Neural progenitor cell (in vitro differentiated cells): ENCODE results near the gene DACH1. TPM values are rescaled to one million over a fixed set of nuclear protein-coding genes. Genes with fewer than 3 reads are reported as not detected.

Experiments
- DNase-seq: peaks from one replicate; pipeline ENCODE4 v3.0.0-alpha.2; 2016; ENCODE audit warnings: low spot score
- H2AFZ ChIP-seq: fragments of 200-600 bp; sonication (generic); replicated peaks from 2 replicates; pipeline ENCODE4 v1.6.1; 2016; ENCODE audit warnings: antibody characterized with exemption
- H3F3A ChIP-seq: fragments of 200-600 bp; sonication (generic); 2 replicates; pipeline ENCODE4 v1.6.1; 2016; ENCODE audit warnings: antibody characterized with exemption, low read depth
- H3K27ac ChIP-seq: fragments of 200-600 bp; sonication (generic); 2 replicates; pipeline ENCODE4 v1.5.1; 2016; ENCODE audit warnings: mild to moderate bottlenecking
- H3K27me3 ChIP-seq: fragments of 200-600 bp; sonication (generic); 2 replicates; pipeline ENCODE4 v1.6.1; 2016; ENCODE audit warnings: mild to moderate bottlenecking, moderate library complexity
- H3K36me3 ChIP-seq: fragments of 200-600 bp; sonication (generic); 2 replicates; pipeline ENCODE4 v1.5.1; 2016
- H3K4me1 ChIP-seq: fragments of 200-600 bp; sonication (generic); 2 replicates; pipeline ENCODE4 v1.6.1; 2016; ENCODE audit warnings: mixed run types
- H3K4me2 ChIP-seq: fragments of 200-600 bp; sonication (generic); 2 replicates; pipeline ENCODE4 v1.6.1; 2016
- H3K4me3 ChIP-seq: fragments of 200-600 bp; sonication (generic); 2 replicates; pipeline ENCODE4 v1.5.1; 2016
- H3K79me2 ChIP-seq: fragments of 200-600 bp; sonication (generic); 2 replicates; pipeline ENCODE4 v1.6.1; 2016; ENCODE audit warnings: low read depth
- H3K9ac ChIP-seq: fragments of 200-600 bp; sonication (generic); 2 replicates; pipeline ENCODE4 v1.6.1; 2016
- H3K9me3 ChIP-seq: fragments of 200-600 bp; sonication (generic); 2 replicates; pipeline ENCODE4 v1.5.1; 2016; ENCODE audit warnings: low read depth
- H4K20me1 ChIP-seq: fragments of 200-600 bp; sonication (generic); 2 replicates; pipeline ENCODE4 v1.6.1; 2016; ENCODE audit warnings: low read depth
- H3K27ac Mint-ChIP-seq: 3 replicates; pipeline ENCODE4 v1.8.0; 2021; ENCODE audit warnings: mixed read lengths
- H3K27me3 Mint-ChIP-seq: 2 replicates; pipeline ENCODE4 v1.8.0; 2022; ENCODE audit warnings: low read depth, mild to moderate bottlenecking, inconsistent platforms, moderate library complexity, mixed read lengths; ENCODE audit not compliant: insufficient read depth
- H3K36me3 Mint-ChIP-seq: 3 replicates; pipeline ENCODE4 v1.8.0; 2021; ENCODE audit warnings: mixed read lengths
- H3K4me1 Mint-ChIP-seq: 3 replicates; pipeline ENCODE4 v1.8.0; 2021; ENCODE audit warnings: mixed read lengths
- H3K4me3 Mint-ChIP-seq: 3 replicates; pipeline ENCODE4 v1.8.0; 2021; ENCODE audit warnings: mild to moderate bottlenecking, moderate library complexity, mixed read lengths
- H3K9me3 Mint-ChIP-seq: 3 replicates; pipeline ENCODE4 v1.8.0; 2020; ENCODE audit warnings: mixed read lengths
- EZH2 ChIP-seq: fragments of 200-600 bp; sonication (generic); IDR thresholded peaks from 2 replicates; pipeline ENCODE4 v1.6.1; 2017; ENCODE audit warnings: antibody characterized with exemption, mild to moderate bottlenecking, moderate library complexity
- EZH2phosphoT487 ChIP-seq: fragments of 200-600 bp; sonication (generic); IDR thresholded peaks from 2 replicates; pipeline ENCODE4 v1.6.1; 2017; ENCODE audit warnings: antibody characterized with exemption
- total RNA-seq: library from RNA; depleted of rRNA; stranded (reverse); fragments of >200 nt; gene quantifications from 2 replicates; pipeline ENCODE4 v1.2.3, GENCODE V29; 2015; ENCODE audit warnings: low replicate concordance
- TF ChIP-seq, protein P1 (sequence below): fragments of 200-600 bp; sonication (generic); IDR thresholded peaks from 2 replicates; pipeline ENCODE4 v1.5.1; 2017; ENCODE audit warnings: antibody characterized with exemption, mild to moderate bottlenecking

Gene DACH1
- total RNA-seq, 1 donor from 2014 or later, result 27.6 TPM

DNA sequence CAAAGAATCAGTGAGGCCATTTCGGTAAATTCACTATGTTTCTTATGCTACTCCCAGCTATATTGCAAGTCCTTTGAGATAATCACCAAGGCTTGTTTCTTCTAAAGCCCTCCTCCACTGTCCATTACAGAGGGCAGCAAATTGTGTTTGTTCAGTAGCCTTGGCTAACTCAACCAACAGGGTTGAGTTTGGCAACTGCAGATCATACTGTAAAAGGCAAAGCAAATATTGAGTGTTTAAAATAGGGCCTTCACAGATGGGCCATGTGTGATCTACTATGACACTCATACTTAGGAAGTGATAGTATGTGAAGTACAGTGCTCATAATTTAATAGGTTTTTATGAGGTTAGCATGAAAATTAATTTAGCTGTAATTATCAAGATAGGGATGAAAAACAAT lies 171.3 kb downstream of the DACH1 start:
- no peaks in the 10 kb centered on the region for H3K36me3 ChIP-seq
- H2AFZ ChIP-seq, result no peak overlapping the region
- H4K20me1 ChIP-seq, result no peaks in the 10 kb centered on the region
- H3K4me1 ChIP-seq, result no peaks in the 10 kb centered on the region
- peaks cover 6% of the 10 kb centered on the region for H3K79me2 ChIP-seq
- no peak overlapping the region for H3K4me3 Mint-ChIP-seq
- no peak for DNase-seq
- no peaks in the 10 kb centered on the region for H3F3A ChIP-seq
- TF ChIP-seq EZH2phosphoT487 (no peak), EZH2 (no peak)
- TF ChIP-seq, protein P1, sequence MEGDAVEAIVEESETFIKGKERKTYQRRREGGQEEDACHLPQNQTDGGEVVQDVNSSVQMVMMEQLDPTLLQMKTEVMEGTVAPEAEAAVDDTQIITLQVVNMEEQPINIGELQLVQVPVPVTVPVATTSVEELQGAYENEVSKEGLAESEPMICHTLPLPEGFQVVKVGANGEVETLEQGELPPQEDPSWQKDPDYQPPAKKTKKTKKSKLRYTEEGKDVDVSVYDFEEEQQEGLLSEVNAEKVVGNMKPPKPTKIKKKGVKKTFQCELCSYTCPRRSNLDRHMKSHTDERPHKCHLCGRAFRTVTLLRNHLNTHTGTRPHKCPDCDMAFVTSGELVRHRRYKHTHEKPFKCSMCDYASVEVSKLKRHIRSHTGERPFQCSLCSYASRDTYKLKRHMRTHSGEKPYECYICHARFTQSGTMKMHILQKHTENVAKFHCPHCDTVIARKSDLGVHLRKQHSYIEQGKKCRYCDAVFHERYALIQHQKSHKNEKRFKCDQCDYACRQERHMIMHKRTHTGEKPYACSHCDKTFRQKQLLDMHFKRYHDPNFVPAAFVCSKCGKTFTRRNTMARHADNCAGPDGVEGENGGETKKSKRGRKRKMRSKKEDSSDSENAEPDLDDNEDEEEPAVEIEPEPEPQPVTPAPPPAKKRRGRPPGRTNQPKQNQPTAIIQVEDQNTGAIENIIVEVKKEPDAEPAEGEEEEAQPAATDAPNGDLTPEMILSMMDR, result no peak
- H3K27me3 Mint-ChIP-seq, result no peaks in the 10 kb centered on the region
- no peaks in the 10 kb centered on the region for H3K9me3 ChIP-seq
- H3K27ac Mint-ChIP-seq, result no peak overlapping the region
- no peaks in the 10 kb centered on the region for H3K9me3 Mint-ChIP-seq
- no peaks in the 10 kb centered on the region for H3K27me3 ChIP-seq
- H3K9ac ChIP-seq, result no peak overlapping the region
- no peak overlapping the region for H3K4me2 ChIP-seq
- H3K4me1 Mint-ChIP-seq, result peaks cover 2% of the 10 kb centered on the region
- peaks cover 11% of the 10 kb centered on the region for H3K36me3 Mint-ChIP-seq
- no peak overlapping the region for H3K4me3 ChIP-seq
- H3K27ac ChIP-seq, result no peak overlapping the region

DNA sequence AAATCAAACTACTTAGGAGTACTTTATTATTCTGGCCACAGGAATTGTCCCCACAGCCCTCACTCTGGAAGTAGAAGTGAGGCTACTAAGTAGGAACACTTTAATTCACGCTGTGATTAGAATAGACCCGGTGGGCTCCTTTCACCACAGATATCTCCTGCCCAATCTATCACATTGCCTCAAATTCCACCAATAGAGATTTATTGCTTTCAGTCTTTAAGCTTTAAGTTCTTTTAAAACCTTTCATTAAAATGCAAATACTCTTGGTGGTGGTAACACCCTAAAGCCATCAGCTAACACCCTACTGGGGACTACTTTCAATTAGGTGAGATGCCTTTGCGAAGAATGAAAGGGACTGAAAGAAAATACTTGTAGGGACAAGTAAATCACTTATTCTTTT lies 181.9 kb downstream of the DACH1 start:
- no peaks in the 10 kb centered on the region for H3K27me3 ChIP-seq
- Mint-ChIP-seq H3K4me3 (no peak overlapping the region), H3K36me3 (peaks cover 26% of the 10 kb centered on the region), H3K9me3 (peaks cover 10% of the 10 kb centered on the region), H3K27ac (no peak overlapping the region), H3K27me3 (no peaks in the 10 kb centered on the region), H3K4me1 (peaks cover 24% of the 10 kb centered on the region)
- H3K4me3 ChIP-seq, result peak overlapping the region; percentile 20
- peak overlapping the region; percentile 59 for H3K4me2 ChIP-seq
- H3F3A ChIP-seq, result peaks cover 41% of the 10 kb centered on the region
- TF ChIP-seq, protein P1, result no peak
- TF ChIP-seq EZH2 (no peak), EZH2phosphoT487 (no peak)
- H4K20me1 ChIP-seq, result no peaks in the 10 kb centered on the region
- H3K9me3 ChIP-seq, result no peaks in the 10 kb centered on the region
- H3K36me3 ChIP-seq, result peaks cover 10% of the 10 kb centered on the region
- peaks cover 55% of the 10 kb centered on the region for H3K4me1 ChIP-seq
- no peak overlapping the region for H3K9ac ChIP-seq
- DNase-seq, result peak; percentile 65
- H3K79me2 ChIP-seq, result peaks cover 19% of the 10 kb centered on the region
- peak overlapping the region; percentile 93 for H3K27ac ChIP-seq
- H2AFZ ChIP-seq, result no peak overlapping the region

DNA sequence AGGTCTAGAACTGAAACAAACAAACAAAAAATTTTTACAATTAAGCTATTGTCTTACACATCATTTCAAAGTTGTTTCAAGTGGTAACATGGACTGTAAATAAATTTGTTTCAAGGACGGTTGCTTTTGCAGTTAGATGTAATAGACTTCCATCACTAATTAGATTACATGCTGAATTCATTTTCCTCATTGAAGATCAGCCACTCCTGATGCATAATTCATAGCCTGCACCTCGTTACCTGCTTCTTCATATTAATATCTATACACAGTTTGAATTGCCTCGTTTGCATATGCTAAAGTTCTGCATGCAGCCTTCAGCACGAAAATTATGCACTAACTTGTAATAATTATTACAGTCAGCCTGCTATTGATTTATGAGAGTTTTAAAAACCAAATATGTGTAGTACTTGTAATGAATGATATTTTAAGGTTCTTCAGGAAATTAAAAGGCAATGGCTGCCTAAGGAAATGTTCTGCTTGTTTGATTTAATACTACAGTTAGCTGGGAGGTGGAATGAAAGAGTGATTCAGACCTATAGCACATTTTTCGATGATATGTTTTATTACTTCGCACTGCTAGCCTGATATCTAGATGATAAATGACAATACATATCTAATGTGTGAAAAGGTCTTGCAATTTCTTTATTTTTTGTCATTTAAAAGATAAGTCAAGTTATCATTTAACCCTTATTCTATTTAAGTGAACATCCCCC lies 184.9 kb downstream of the DACH1 start:
- H3K27me3 ChIP-seq, result no peaks in the 10 kb centered on the region
- TF ChIP-seq EZH2phosphoT487, result no peak
- no peak for TF ChIP-seq EZH2
- TF ChIP-seq, protein P1, result no peak

More for the DNA sequence above, 184.9 kb downstream of the DACH1 start:
- Mint-ChIP-seq H3K4me1 (peaks cover 27% of the 10 kb centered on the region), H3K27ac (no peak overlapping the region), H3K4me3 (no peak overlapping the region), H3K9me3 (peaks cover 10% of the 10 kb centered on the region), H3K36me3 (peaks cover 33% of the 10 kb centered on the region), H3K27me3 (no peaks in the 10 kb centered on the region)
- H3K36me3 ChIP-seq, result peaks cover 10% of the 10 kb centered on the region
- no peak for DNase-seq
- H3F3A ChIP-seq, result peaks cover 32% of the 10 kb centered on the region
- H3K9me3 ChIP-seq, result no peaks in the 10 kb centered on the region
- no peak overlapping the region for H2AFZ ChIP-seq
- H3K9ac ChIP-seq, result no peak overlapping the region
- H3K4me2 ChIP-seq, result no peak overlapping the region
- peaks cover 47% of the 10 kb centered on the region for H3K4me1 ChIP-seq
- no peaks in the 10 kb centered on the region for H4K20me1 ChIP-seq
- H3K27ac ChIP-seq, result no peak overlapping the region
- peaks cover 10% of the 10 kb centered on the region for H3K79me2 ChIP-seq
- H3K4me3 ChIP-seq, result no peak overlapping the region
